ENCODE data around the gene MCCD1. TPM values are rescaled to one million over a fixed set of nuclear protein-coding genes. Genes with fewer than 3 reads are reported as not detected.
"Not testable (repeated sequence)": the region's sequence is repeated elsewhere in the genome, so short reads cannot be mapped to it uniquely, and the experiment has no call there.

The MCCD1 gene
- total RNA-seq, 1 donor from 2014 or later = not detected

- intact Hi-C loops (cut with DNase I) = no loop called here
- ATAC-seq (no peak), DNase-seq (ENCODE audit: missing footprints) (no peak)
Observed at GRCh38 chr6:31535538-31536324, 7.0 kb downstream of the MCCD1 start.

- intact Hi-C loops (cut with DNase I) = no loop called here
- no peak for ATAC-seq
- DNase-seq (ENCODE audit: missing footprints) = no peak
Observed at GRCh38 chr6:31538805-31539400, 10.1 kb downstream of the MCCD1 start.

GRCh38 chr6:31540640-31541039 lies 11.9 kb downstream of the MCCD1 start:
- DNase-seq (ENCODE audit: missing footprints) (no peak), ATAC-seq (no peak)
- intact Hi-C loops (cut with DNase I) = loop anchor here (10.0 kb wide), 3 partner anchors 194 to 414 kb away; partner anchors contain the start of genes CLIC1, NELFE and SKIC2

GRCh38 chr6:31541059-31541657 lies 12.4 kb downstream of the MCCD1 start:
- intact Hi-C loops (cut with DNase I) = loop anchor here (10.0 kb wide), 3 partner anchors 194 to 414 kb away; partner anchors contain the start of genes CLIC1, NELFE and SKIC2
- DNase-seq (ENCODE audit: missing footprints) = peak; percentile 80
- ATAC-seq = peak; percentile 9

- ATAC-seq (peak; percentile 94), DNase-seq (ENCODE audit: missing footprints) (peak; percentile 98)
- intact Hi-C loops (cut with DNase I) = loop anchor here (2.0 to 10.0 kb wide), 4 partner anchors 79 to 413 kb away; partner anchors contain the start of genes CLIC1, NELFE, PRRC2A and SKIC2
Observed at GRCh38 chr6:31541658-31542521, 13.1 kb downstream of the MCCD1 start, which contains the start of gene DDX39B. Gene DDX39B (minus strand): TSS chr6:31542003. CDS start chr6:31540532, 1,471 bp downstream.

- DNase-seq (ENCODE audit: missing footprints) (no peak), ATAC-seq (no peak)
- intact Hi-C loops (cut with DNase I) = loop anchor here (2.0 to 10.0 kb wide), 4 partner anchors 77 to 411 kb away; partner anchors contain the start of genes CLIC1, NELFE, PRRC2A and SKIC2
Observed at GRCh38 chr6:31543639-31544038, 14.9 kb downstream of the MCCD1 start.

- intact Hi-C loops (cut with DNase I) = loop anchor here (10.0 kb wide), 3 partner anchors 190 to 410 kb away; partner anchors contain the start of genes CLIC1, NELFE and SKIC2
- ATAC-seq (no peak), DNase-seq (ENCODE audit: missing footprints) (no peak)
Observed at GRCh38 chr6:31544676-31545075, 15.9 kb downstream of the MCCD1 start.

- ATAC-seq (no peak), DNase-seq (ENCODE audit: missing footprints) (no peak)
- intact Hi-C loops (cut with DNase I) = loop anchor here (10.0 kb wide), 3 partner anchors 190 to 410 kb away; partner anchors contain the start of genes CLIC1, NELFE and SKIC2
Observed at GRCh38 chr6:31545291-31545690, 16.5 kb downstream of the MCCD1 start.

GRCh38 chr6:31546339-31546957 lies 17.7 kb downstream of the MCCD1 start, which contains the start of gene ATP6V1G2:
Gene ATP6V1G2 (minus strand): TSS chr6:31546608. CDS start chr6:31546559, 49 bp downstream.
- ATAC-seq = peak; percentile 81
- intact Hi-C loops (cut with DNase I) = loop anchor here (1.0 to 10.0 kb wide), 6 partner anchors 34 to 408 kb away; partner anchors contain the start of genes CLIC1, NELFE and SKIC2

GRCh38 chr6:31546958-31547726 lies 18.4 kb downstream of the MCCD1 start, which contains the start of gene NFKBIL1:
Gene NFKBIL1 (plus strand): TSS chr6:31547608. CDS start chr6:31547695, 87 bp downstream.
- ATAC-seq (peak; percentile 97), DNase-seq (ENCODE audit: missing footprints) (peak; percentile 95)
- intact Hi-C loops (cut with DNase I) = loop anchor here (1.0 to 10.0 kb wide), 6 partner anchors 34 to 408 kb away; partner anchors contain the start of genes CLIC1, NELFE and SKIC2

More at GRCh38 chr6:31546339-31546957, 17.7 kb downstream of the MCCD1 start, which contains the start of gene ATP6V1G2:
- DNase-seq (ENCODE audit: missing footprints) = peak; percentile 91

GRCh38 chr6:31547727-31548543 lies 19.2 kb downstream of the MCCD1 start:
- DNase-seq (ENCODE audit: missing footprints) (no peak), ATAC-seq (no peak)
- intact Hi-C loops (cut with DNase I) = loop anchor here (2.0 to 10.0 kb wide), 5 partner anchors 33 to 407 kb away; partner anchors contain the start of genes CLIC1, NELFE and SKIC2

GRCh38 chr6:31548544-31548873 lies 19.7 kb downstream of the MCCD1 start:
- no peak for DNase-seq (ENCODE audit: missing footprints)
- intact Hi-C loops (cut with DNase I) = loop anchor here (10.0 kb wide), 3 partner anchors 186 to 406 kb away; partner anchors contain the start of genes CLIC1, NELFE and SKIC2
- ATAC-seq = no peak

GRCh38 chr6:31551371-31551770 lies 22.6 kb downstream of the MCCD1 start:
- ATAC-seq; intact Hi-C loops (cut with DNase I): not testable (repeated sequence)
- DNase-seq (ENCODE audit: missing footprints) = peak; percentile 81

- ATAC-seq (no peak), DNase-seq (ENCODE audit: missing footprints) (no peak)
- intact Hi-C loops (cut with DNase I) = no loop called here
Observed at GRCh38 chr6:31556307-31556706, 27.5 kb downstream of the MCCD1 start.

- intact Hi-C loops (cut with DNase I) = no loop called here
- DNase-seq (ENCODE audit: missing footprints) = no peak
- ATAC-seq = no peak
Observed at GRCh38 chr6:31557443-31558317, 28.9 kb downstream of the MCCD1 start.

Measured in Right ventricle myocardium inferior (tissue), 1 donor.